OCI-LY1 (cell line): ENCODE results near the gene RTTN.
"Not testable (repeated sequence)": the region's sequence is repeated elsewhere in the genome, so short reads cannot be mapped to it uniquely, and the experiment has no call there.

Experiments used
- H2AFZ ChIP-seq: fragments of 200-600 bp; sonication (generic), shearing (Covaris generic); 2 replicates; pipeline ENCODE4 v1.6.0; 2014; ENCODE audit warnings: antibody characterized with exemption, mild to moderate bottlenecking, low read length
- H3F3A ChIP-seq: fragments of 200-600 bp; sonication (generic), shearing (Covaris generic); 2 replicates; pipeline ENCODE4 v1.6.0; 2014; ENCODE audit warnings: mild to moderate bottlenecking, antibody characterized with exemption, low read length, moderate library complexity; ENCODE audit not compliant: insufficient read depth
- H3K27ac ChIP-seq: fragments of 200-600 bp; sonication (generic); 2 replicates; pipeline ENCODE4 v1.5.1; 2014; ENCODE audit warnings: low read length, mixed run types, mild to moderate bottlenecking, low read depth; ENCODE audit not compliant: poor library complexity, severe bottlenecking
- H3K27me3 ChIP-seq: fragments of 200-600 bp; sonication (generic); 2 replicates; pipeline ENCODE4 v1.6.0; 2014; ENCODE audit warnings: antibody characterized with exemption, mild to moderate bottlenecking, low read length, moderate library complexity; ENCODE audit not compliant: insufficient read depth
- H3K36me3 ChIP-seq: fragments of 200-600 bp; sonication (generic); 2 replicates; pipeline ENCODE4 v1.6.1; 2014; ENCODE audit warnings: mild to moderate bottlenecking, antibody characterized with exemption, low read length, moderate library complexity, mixed read lengths; ENCODE audit not compliant: insufficient read depth
- H3K4me1 ChIP-seq: fragments of 200-600 bp; sonication (generic); 2 replicates; pipeline ENCODE4 v1.5.1; 2014; ENCODE audit warnings: mild to moderate bottlenecking, low read length, moderate library complexity; ENCODE audit not compliant: insufficient read depth, severe bottlenecking
- H3K4me2 ChIP-seq: fragments of 200-600 bp; sonication (generic), shearing (Covaris generic); 2 replicates; pipeline ENCODE4 v1.6.1; 2014; ENCODE audit warnings: low read length
- H3K4me3 ChIP-seq: fragments of 200-600 bp; sonication (generic); 2 replicates; pipeline ENCODE4 v1.5.1; 2014; ENCODE audit warnings: low read length, low read depth, mild to moderate bottlenecking, mixed read lengths; ENCODE audit not compliant: poor library complexity, severe bottlenecking
- H3K79me2 ChIP-seq: fragments of 200-600 bp; shearing (Covaris generic); 2 replicates; pipeline ENCODE4 v1.6.1; 2016; ENCODE audit warnings: mixed run types, low read length, mixed read lengths; ENCODE audit not compliant: insufficient read depth
- H3K9ac ChIP-seq: fragments of 200-600 bp; sonication (generic), shearing (Covaris generic); 2 replicates; pipeline ENCODE4 v1.6.1; 2014; ENCODE audit warnings: mild to moderate bottlenecking, low read length, mixed read lengths
- H3K9me2 ChIP-seq: fragments of 200-600 bp; sonication (generic), shearing (Covaris generic); 2 replicates; pipeline ENCODE4 v1.6.1; 2014; ENCODE audit warnings: low read depth, mild to moderate bottlenecking, low read length, mixed read lengths
- H3K9me3 ChIP-seq: fragments of 200-600 bp; shearing (Covaris generic); 2 replicates; pipeline ENCODE4 v1.6.1; 2014; ENCODE audit warnings: low read length, mixed read lengths
- H4K20me1 ChIP-seq: fragments of 200-600 bp; sonication (generic), shearing (Covaris generic); 2 replicates; pipeline ENCODE4 v1.6.0; 2016; ENCODE audit warnings: mild to moderate bottlenecking, low read length; ENCODE audit not compliant: insufficient read depth
- EZH2 ChIP-seq: fragments of 200-600 bp; sonication (generic), shearing (Covaris generic); IDR thresholded peaks from 2 replicates; pipeline ENCODE4 v1.8.0; 2017; ENCODE audit warnings: borderline replicate concordance, mixed run types, mild to moderate bottlenecking, antibody characterized with exemption, low read length, moderate library complexity, mixed read lengths
- TF ChIP-seq, protein P1 (sequence below): fragments of 200-600 bp; sonication (generic), shearing (Covaris generic); IDR thresholded peaks from 2 replicates; pipeline ENCODE4 v1.5.1; 2017; ENCODE audit warnings: mild to moderate bottlenecking, antibody characterized with exemption, low read length, moderate library complexity, mixed read lengths

The RTTN gene

GRCh38 chr18:70246061-70246466 is 40.6 kb upstream of the RTTN start:
- Histone ChIP-seq H3K9ac (no peak overlapping the region), H3K79me2 (no peaks in the 10 kb centered on the region), H3K27ac (no peak overlapping the region), H3K36me3 (no peaks in the 10 kb centered on the region), H3F3A (no peaks in the 10 kb centered on the region), H3K9me2 (no peaks in the 10 kb centered on the region), H2AFZ (no peak overlapping the region), H4K20me1 (no peaks in the 10 kb centered on the region), H3K27me3 (no peaks in the 10 kb centered on the region), H3K4me1 (no peaks in the 10 kb centered on the region), H3K4me3 (no peak overlapping the region), H3K4me2 (no peak overlapping the region), H3K9me3 (no peaks in the 10 kb centered on the region)
- TF ChIP-seq, protein P1, sequence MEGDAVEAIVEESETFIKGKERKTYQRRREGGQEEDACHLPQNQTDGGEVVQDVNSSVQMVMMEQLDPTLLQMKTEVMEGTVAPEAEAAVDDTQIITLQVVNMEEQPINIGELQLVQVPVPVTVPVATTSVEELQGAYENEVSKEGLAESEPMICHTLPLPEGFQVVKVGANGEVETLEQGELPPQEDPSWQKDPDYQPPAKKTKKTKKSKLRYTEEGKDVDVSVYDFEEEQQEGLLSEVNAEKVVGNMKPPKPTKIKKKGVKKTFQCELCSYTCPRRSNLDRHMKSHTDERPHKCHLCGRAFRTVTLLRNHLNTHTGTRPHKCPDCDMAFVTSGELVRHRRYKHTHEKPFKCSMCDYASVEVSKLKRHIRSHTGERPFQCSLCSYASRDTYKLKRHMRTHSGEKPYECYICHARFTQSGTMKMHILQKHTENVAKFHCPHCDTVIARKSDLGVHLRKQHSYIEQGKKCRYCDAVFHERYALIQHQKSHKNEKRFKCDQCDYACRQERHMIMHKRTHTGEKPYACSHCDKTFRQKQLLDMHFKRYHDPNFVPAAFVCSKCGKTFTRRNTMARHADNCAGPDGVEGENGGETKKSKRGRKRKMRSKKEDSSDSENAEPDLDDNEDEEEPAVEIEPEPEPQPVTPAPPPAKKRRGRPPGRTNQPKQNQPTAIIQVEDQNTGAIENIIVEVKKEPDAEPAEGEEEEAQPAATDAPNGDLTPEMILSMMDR, result no peak
- no peak for TF ChIP-seq EZH2

- Histone ChIP-seq H3K27ac (no peak overlapping the region), H3K9me2 (no peaks in the 10 kb centered on the region), H3K4me3 (no peak overlapping the region), H3K79me2 (no peaks in the 10 kb centered on the region), H2AFZ (no peak overlapping the region), H3K27me3 (no peaks in the 10 kb centered on the region), H4K20me1 (no peaks in the 10 kb centered on the region), H3K9ac (no peak overlapping the region), H3K4me1 (no peaks in the 10 kb centered on the region), H3K9me3 (no peaks in the 10 kb centered on the region), H3F3A (no peaks in the 10 kb centered on the region), H3K36me3 (no peaks in the 10 kb centered on the region), H3K4me2 (no peak overlapping the region)
- TF ChIP-seq EZH2, result no peak
- TF ChIP-seq, protein P1, result no peak
These were observed 37.8 kb upstream of the RTTN start for GRCh38 chr18:70243131-70243929.

DNA sequence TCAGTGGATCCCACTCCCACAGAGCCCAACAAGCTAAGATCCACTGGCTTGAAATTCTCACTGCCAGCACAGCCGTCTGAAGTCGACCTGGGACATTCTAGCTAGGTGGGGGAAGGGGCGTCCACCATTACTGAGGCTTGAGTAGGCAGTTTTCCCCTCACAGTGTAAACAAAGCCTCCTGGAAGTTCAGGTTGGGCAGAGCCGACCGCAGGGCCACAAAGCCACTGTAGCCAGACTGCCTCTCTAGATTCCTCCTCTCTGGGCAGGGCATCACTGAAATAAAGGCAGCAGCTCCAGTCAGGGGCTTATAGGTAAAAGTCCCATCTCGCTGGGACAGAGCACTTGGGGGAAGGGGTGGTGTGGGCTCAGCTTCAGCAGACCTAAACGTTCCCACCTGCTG is 31.4 kb upstream of the RTTN start:
- H3K4me1 ChIP-seq, H2AFZ ChIP-seq, H3K4me2 ChIP-seq, H3K36me3 ChIP-seq, H3K9me3 ChIP-seq, H3K27me3 ChIP-seq, H4K20me1 ChIP-seq, H3K9me2 ChIP-seq, H3K27ac ChIP-seq, H3K79me2 ChIP-seq, H3K9ac ChIP-seq, H3F3A ChIP-seq, H3K4me3 ChIP-seq: not testable (repeated sequence)

DNA sequence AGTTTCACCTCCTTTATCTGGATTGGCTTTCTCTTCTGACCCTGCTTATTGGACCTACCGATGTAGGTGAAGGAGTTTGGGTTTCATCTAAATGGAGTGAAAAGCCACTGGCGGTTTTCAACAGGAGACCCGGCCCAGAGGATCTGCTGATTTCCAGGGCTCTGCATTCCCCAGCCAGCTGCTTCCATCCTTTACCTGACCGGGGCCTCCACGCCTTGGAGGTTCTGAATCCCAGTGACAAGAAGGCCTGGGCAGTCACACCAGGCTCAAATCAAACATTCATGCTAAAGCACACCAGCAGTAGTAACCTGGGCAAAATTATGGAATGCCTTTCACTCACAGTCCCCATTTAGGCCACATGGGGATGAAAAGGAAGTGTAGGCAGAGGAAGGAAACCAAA is 30.0 kb upstream of the RTTN start:
- no peak overlapping the region for H3K9ac ChIP-seq
- H2AFZ ChIP-seq, result no peak overlapping the region
- H3K9me3 ChIP-seq, result no peaks in the 10 kb centered on the region
- H3K27ac ChIP-seq, result no peak overlapping the region
- H3F3A ChIP-seq, result no peaks in the 10 kb centered on the region
- no peaks in the 10 kb centered on the region for H4K20me1 ChIP-seq
- H3K4me2 ChIP-seq, result no peak overlapping the region
- H3K4me3 ChIP-seq, result no peak overlapping the region
- H3K4me1 ChIP-seq, result no peaks in the 10 kb centered on the region
- no peaks in the 10 kb centered on the region for H3K79me2 ChIP-seq
- no peaks in the 10 kb centered on the region for H3K9me2 ChIP-seq
- H3K36me3 ChIP-seq, result no peaks in the 10 kb centered on the region
- no peaks in the 10 kb centered on the region for H3K27me3 ChIP-seq
- no peak for TF ChIP-seq EZH2
- TF ChIP-seq, protein P1, result no peak
